Hematopoietic multipotent progenitor cell treated with erythropoietin and hydrocortisone succinate and interleukin-3 and kit ligand, for 4 days (in vitro differentiated cells): ENCODE results near the gene SLC34A3.
A peak's percentile ranks its signal among the peaks of the same experiment; 100 is the strongest.

ENCODE experiments used
- DNase-seq: peaks from one replicate; pipeline ENCODE4 v3.0.0-alpha.2; 2015

SLC34A3 gene

GRCh38 chr9:137198051-137198901, 32.4 kb upstream of the SLC34A3 start:
- no peak for DNase-seq

GRCh38 chr9:137198902-137199283, 31.8 kb upstream of the SLC34A3 start:
- DNase-seq: no peak

GRCh38 chr9:137199411-137200121, 31.1 kb upstream of the SLC34A3 start:
- no peak for DNase-seq

GRCh38 chr9:137200311-137201204, 30.1 kb upstream of the SLC34A3 start, which contains the start of gene TPRN:
TPRN (minus strand) TSS chr9:137200741; CDS start chr9:137200711, 30 bp downstream.
- DNase-seq: peak; percentile 100

- DNase-seq: no peak
Observed at GRCh38 chr9:137201205-137201868, 29.4 kb upstream of the SLC34A3 start.

- no peak for DNase-seq
Observed at GRCh38 chr9:137202966-137203365, 27.7 kb upstream of the SLC34A3 start.

- DNase-seq: no peak
Observed at GRCh38 chr9:137204731-137205125, 26.0 kb upstream of the SLC34A3 start.

- DNase-seq: peak; percentile 96
Observed at GRCh38 chr9:137205126-137206069, 25.3 kb upstream of the SLC34A3 start, which contains the start of the genes NDOR1 and TMEM203. NDOR1 (plus strand) TSS chr9:137205700; CDS start chr9:137205778, 78 bp downstream. TMEM203 (minus strand) TSS chr9:137205648; CDS start chr9:137205414, 234 bp downstream.

- no peak for DNase-seq
Observed at GRCh38 chr9:137206602-137207001, 24.1 kb upstream of the SLC34A3 start.

GRCh38 chr9:137211532-137211931, 19.2 kb upstream of the SLC34A3 start:
- DNase-seq: no peak

GRCh38 chr9:137212520-137212919, 18.2 kb upstream of the SLC34A3 start:
- DNase-seq: no peak

- no peak for DNase-seq
Observed at GRCh38 chr9:137213160-137214060, 17.3 kb upstream of the SLC34A3 start.

GRCh38 chr9:137214620-137215019, 16.1 kb upstream of the SLC34A3 start:
- DNase-seq: no peak

GRCh38 chr9:137215196-137215986, 15.3 kb upstream of the SLC34A3 start:
- DNase-seq: no peak

GRCh38 chr9:137216188-137216965, 14.3 kb upstream of the SLC34A3 start:
- DNase-seq: no peak

GRCh38 chr9:137217276-137218211, 13.2 kb upstream of the SLC34A3 start:
- DNase-seq: no peak

- DNase-seq: no peak
Observed at GRCh38 chr9:137218212-137218753, 12.4 kb upstream of the SLC34A3 start.
